ENCODE results near the gene ITM2C. TPM values are rescaled to one million over a fixed set of nuclear protein-coding genes. Genes with fewer than 3 reads are reported as not detected.
A peak's percentile ranks its signal among the peaks of the same experiment; 100 is the strongest.

ITM2C gene
- total and polyA plus RNA-seq, 2 of the 8 experiments (the other 6 are each of a cell fraction or from before 2014, with no cell fraction given), result 362 to 742 TPM

- Histone ChIP-seq H2BK12ac (ENCODE audit: low read depth, low read length) (peak overlapping the region; percentile 72; the same call in 1 of the 2 replicates), H3K14ac (ENCODE audit: insufficient read length) (no peak overlapping the region), H3K9ac (replicated peaks in 1 of 4; ENCODE audit: extremely low read depth in 1 of 4, low read depth in 3 of 4, low read length in 3 of 4) (no peak overlapping the region), H4K8ac (ENCODE audit: extremely low read depth, insufficient read depth, low read length) (no peak overlapping the region), H3K18ac (ENCODE audit: extremely low read depth, low read length) (peak overlapping the region; percentile 60; the same call in 1 of the 2 replicates), H3K27me3 (replicated peaks in 1 of 4; ENCODE audit: control insufficient read depth in 3 of 4, extremely low read depth in 1 of 4, insufficient read depth in 3 of 4, low read length in 3 of 4) (no peaks in the 10 kb centered on the region; a peak in 1 of 7 replicates), H2AK5ac (ENCODE audit: low read depth, low read length) (0 out of 2 replicates have a peak overlapping the region, but pooled peaks have one; percentile 39), H3K9me3 (ENCODE audit: insufficient read depth in 2 of 2, low read depth in 1 of 2, low read length in 1 of 2) (peaks cover 0 to 2% of the 10 kb centered on the region in 2 experiments; a peak in 1 of 4 replicates), H2BK20ac (ENCODE audit: low read length) (peak overlapping the region; percentile 95; the same call in 1 of the 2 replicates), H3K79me1 (ENCODE audit: low read depth, low read length) (no peaks in the 10 kb centered on the region), H2BK5ac (ENCODE audit: low read depth, low read length) (no peak overlapping the region), H3K23me2 (ENCODE audit: low read depth, low read length) (0 out of 2 replicates have a peak, but pooled peaks cover 2% of the 10 kb centered on the region), H3K4me3 (ENCODE audit: extremely low read depth in 1 of 4, insufficient read depth in 2 of 4, low read depth in 3 of 4, low read length in 4 of 4) (no peak overlapping the region), H3K36me3 (ENCODE audit: control insufficient read depth in 2 of 4, insufficient read depth in 4 of 4, low read length in 3 of 4) (no peaks in the 10 kb centered on the region), H2AFZ (ENCODE audit: low read length) (peak overlapping the region; percentile 93; the same call in 1 of the 2 replicates), H3K79me2 (ENCODE audit: control insufficient read depth in 1 of 2, insufficient read depth in 2 of 2, low read length in 2 of 2) (no peaks in the 10 kb centered on the region), H3K27ac (ENCODE audit: low read depth, low read length) (no peak overlapping the region), H3K4ac (replicated peaks; ENCODE audit: insufficient read length, low read depth, low read length) (no peak overlapping the region), H4K20me1 (replicated peaks in 1 of 2; ENCODE audit: control insufficient read depth in 1 of 2, insufficient read depth in 2 of 2, low read length in 2 of 2) (no peaks in the 10 kb centered on the region), H4K5ac (ENCODE audit: insufficient read length, low read depth, low read length) (no peak overlapping the region), H3K4me2 (ENCODE audit: insufficient read depth in 1 of 2, low read depth in 2 of 2, low read length in 2 of 2) (peak overlapping the region in 1 of 2 experiments; percentile 0; a peak in 1 of 4 replicates), H2BK120ac (replicated peaks; ENCODE audit: low read depth, low read length) (no peak overlapping the region), H2BK15ac (ENCODE audit: low read length) (peak overlapping the region; percentile 46; the same call in 1 of the 2 replicates), H3K56ac (replicated peaks; ENCODE audit: insufficient read length, low read depth, low read length) (no peak overlapping the region), H3K4me1 (replicated peaks in 1 of 4; ENCODE audit: control insufficient read depth in 3 of 4, insufficient read depth in 4 of 4, low read length in 3 of 4) (peaks cover 0 to 5% (median 0%) of the 10 kb centered on the region in 4 experiments; a peak in 1 of 7 replicates), H3K23ac (ENCODE audit: insufficient read length) (no peak overlapping the region), H4K91ac (replicated peaks; ENCODE audit: insufficient read length, low read length) (peak overlapping the region; percentile 83)
- CTCF ChIA-PET (ENCODE audit: partially characterized antibody), result interaction anchor here (0.7 to 6.7 kb wide), 40 partner anchors 9 to 280 kb away, joined by 3 to 86 read pairs (median 5); partner anchors contain the start of genes GPR55, ITM2C and SPATA3
- POLR2A ChIA-PET (ENCODE audit: partially characterized antibody), result interaction anchor here (0.7 to 3.3 kb wide), 4 partner anchors 9 to 137 kb away, joined by 3 to 17 read pairs (median 4); no protein-coding TSS in a partner anchor
- FAIRE-seq, result peak; percentile 32
- WGBS, 2 experiments (ENCODE audit: extremely low coverage in 1 of 2, insufficient coverage in 1 of 2, insufficient read length in 1 of 2, insufficient replicate concordance in 2 of 2, low coverage in 1 of 2, low lambda C conversion rate in 2 of 2, missing lambda C conversion rate in 1 of 2), result 59% methylated on average over 40 of the region's 40 CpGs; no CpG with 5 or more reads in 1 of the 2 experiments
- DNase-seq (ENCODE audit: low read depth in 1 of 2, low spot score in 2 of 2), result peak; percentile 58 to 99
- no peak for TF ChIP-seq JUND (IDR thresholded peaks at IDR 0.05; ENCODE audit: low read length)
- TF ChIP-seq RAD21 (IDR thresholded peaks at IDR 0.05 in 1 of 2, conservative IDR thresholded peaks at IDR 0.05 in 1 of 2; ENCODE audit: low read depth in 2 of 2, low read length in 2 of 2), result peak; percentile 42 to 62; a peak in 3 of 4 replicates
- TF ChIP-seq YY1 (IDR thresholded peaks at IDR 0.05; ENCODE audit: low read depth, low read length), result peak; percentile 34; the same call in 1 of the 2 replicates
- TF ChIP-seq SIN3A (conservative IDR thresholded peaks at IDR 0.05 in 1 of 2, IDR thresholded peaks at IDR 0.05 in 1 of 2; ENCODE audit: low read depth in 1 of 2, low read length in 2 of 2), result 0 out of 4 replicates have a peak, but pooled peaks of 1 of the 2 experiments have one; percentile 58
- 0 out of 2 replicates have a peak, but pooled peaks have one; percentile 12 for TF ChIP-seq TAF1 (IDR thresholded peaks at IDR 0.05; ENCODE audit: low read depth, low read length)
- peak; percentile 55; the same call in 1 of the 2 replicates for TF ChIP-seq SP1 (IDR thresholded peaks at IDR 0.05; ENCODE audit: low read depth, low read length)
- TF ChIP-seq HDAC2 (IDR thresholded peaks at IDR 0.05; ENCODE audit: borderline replicate concordance in 1 of 2, low read depth in 2 of 2, low read length in 2 of 2), result 0 out of 4 replicates have a peak, but pooled peaks of 1 of the 2 experiments have one; percentile 16
- TF ChIP-seq POLR2AphosphoS5 (IDR thresholded peaks at IDR 0.05; ENCODE audit: low read depth, low read length), result no peak
- TF ChIP-seq EGR1 (IDR thresholded peaks at IDR 0.05; ENCODE audit: borderline replicate concordance, low read depth, low read length), result peak; percentile 100
Observed at GRCh38 chr2:230849633-230850357, 14.9 kb upstream of the ITM2C start.
